ENCODE results near the gene RNF31.

GRCh38 chr14:24182110-24182882 is 35.0 kb downstream of the RNF31 start:
- TF ChIP-seq CTCF (IDR thresholded peaks at IDR 0.05) (no peak), POLR2A (IDR thresholded peaks at IDR 0.05) (no peak)
